ENCODE measurements around the gene LRRC4. TPM values are rescaled to one million over a fixed set of nuclear protein-coding genes. Genes with fewer than 3 reads are reported as not detected.

Gene LRRC4
- total RNA-seq, 4 donors from 2014 or later = 1.6 to 2.5 (median 2.1) TPM; not detected in 1

DNA sequence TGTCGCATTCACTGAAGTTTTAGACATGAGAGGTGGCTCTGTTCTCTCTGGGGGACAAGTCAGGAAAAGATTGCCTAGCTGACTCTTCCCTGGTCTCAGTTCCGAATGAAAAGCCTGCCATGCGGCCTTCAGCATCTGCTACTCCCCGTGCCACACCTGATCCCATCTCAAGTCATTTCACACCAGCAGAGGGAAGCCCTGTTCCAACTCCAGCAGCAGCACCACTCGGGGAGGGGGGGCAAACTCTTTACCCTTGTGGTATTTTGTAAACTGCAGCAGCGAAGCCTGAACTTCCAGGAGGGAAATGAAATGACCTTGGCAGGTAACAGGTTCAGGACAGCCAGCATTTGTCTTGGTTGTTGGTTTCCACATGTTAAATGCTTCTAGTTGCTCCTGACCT lies 13.8 kb downstream of the LRRC4 start:
- Histone ChIP-seq H3K9me3 (no peaks in the 10 kb centered on the region), H3K27ac (no peak overlapping the region), H3K27me3 (no peaks in the 10 kb centered on the region), H3K4me3 (no peak overlapping the region), H3K36me3 (peaks cover 0 to 6% (median 0%) of the 10 kb centered on the region in 3 donors), H3K4me1 (no peaks in the 10 kb centered on the region)
- DNase-seq = no peak
- TF ChIP-seq POLR2A (IDR thresholded peaks at IDR 0.05) = no peak
- TF ChIP-seq, protein P1, sequence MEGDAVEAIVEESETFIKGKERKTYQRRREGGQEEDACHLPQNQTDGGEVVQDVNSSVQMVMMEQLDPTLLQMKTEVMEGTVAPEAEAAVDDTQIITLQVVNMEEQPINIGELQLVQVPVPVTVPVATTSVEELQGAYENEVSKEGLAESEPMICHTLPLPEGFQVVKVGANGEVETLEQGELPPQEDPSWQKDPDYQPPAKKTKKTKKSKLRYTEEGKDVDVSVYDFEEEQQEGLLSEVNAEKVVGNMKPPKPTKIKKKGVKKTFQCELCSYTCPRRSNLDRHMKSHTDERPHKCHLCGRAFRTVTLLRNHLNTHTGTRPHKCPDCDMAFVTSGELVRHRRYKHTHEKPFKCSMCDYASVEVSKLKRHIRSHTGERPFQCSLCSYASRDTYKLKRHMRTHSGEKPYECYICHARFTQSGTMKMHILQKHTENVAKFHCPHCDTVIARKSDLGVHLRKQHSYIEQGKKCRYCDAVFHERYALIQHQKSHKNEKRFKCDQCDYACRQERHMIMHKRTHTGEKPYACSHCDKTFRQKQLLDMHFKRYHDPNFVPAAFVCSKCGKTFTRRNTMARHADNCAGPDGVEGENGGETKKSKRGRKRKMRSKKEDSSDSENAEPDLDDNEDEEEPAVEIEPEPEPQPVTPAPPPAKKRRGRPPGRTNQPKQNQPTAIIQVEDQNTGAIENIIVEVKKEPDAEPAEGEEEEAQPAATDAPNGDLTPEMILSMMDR (IDR thresholded peaks at IDR 0.05) = no peak

DNA sequence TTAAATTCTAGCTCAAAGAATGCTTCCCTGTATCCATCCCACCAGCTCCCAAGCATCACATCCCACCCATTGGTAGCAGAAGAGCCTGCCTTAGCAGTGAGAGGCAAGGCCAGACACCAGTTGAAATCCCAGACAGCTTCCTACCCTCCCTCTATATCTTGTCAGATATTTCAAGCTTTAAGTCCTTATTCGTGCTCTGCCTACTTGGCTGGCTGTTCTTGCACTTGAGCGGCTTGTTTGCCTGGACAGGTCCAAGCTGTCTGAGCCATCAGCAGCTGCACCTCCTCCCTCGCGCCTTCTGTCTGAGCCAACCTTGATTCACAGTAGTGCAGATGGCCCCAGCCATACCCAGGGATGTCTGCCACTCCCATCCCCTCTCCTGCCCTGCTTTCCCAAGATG lies 16.4 kb downstream of the LRRC4 start:
- DNase-seq = no peak
- no peak for TF ChIP-seq POLR2A (IDR thresholded peaks at IDR 0.05)
- TF ChIP-seq, protein P1 (IDR thresholded peaks at IDR 0.05) = no peak
- Histone ChIP-seq H3K27me3 (no peaks in the 10 kb centered on the region), H3K9me3 (no peaks in the 10 kb centered on the region), H3K4me3 (no peak overlapping the region), H3K4me1 (no peaks in the 10 kb centered on the region), H3K27ac (no peak overlapping the region), H3K36me3 (no peaks in the 10 kb centered on the region)

DNA sequence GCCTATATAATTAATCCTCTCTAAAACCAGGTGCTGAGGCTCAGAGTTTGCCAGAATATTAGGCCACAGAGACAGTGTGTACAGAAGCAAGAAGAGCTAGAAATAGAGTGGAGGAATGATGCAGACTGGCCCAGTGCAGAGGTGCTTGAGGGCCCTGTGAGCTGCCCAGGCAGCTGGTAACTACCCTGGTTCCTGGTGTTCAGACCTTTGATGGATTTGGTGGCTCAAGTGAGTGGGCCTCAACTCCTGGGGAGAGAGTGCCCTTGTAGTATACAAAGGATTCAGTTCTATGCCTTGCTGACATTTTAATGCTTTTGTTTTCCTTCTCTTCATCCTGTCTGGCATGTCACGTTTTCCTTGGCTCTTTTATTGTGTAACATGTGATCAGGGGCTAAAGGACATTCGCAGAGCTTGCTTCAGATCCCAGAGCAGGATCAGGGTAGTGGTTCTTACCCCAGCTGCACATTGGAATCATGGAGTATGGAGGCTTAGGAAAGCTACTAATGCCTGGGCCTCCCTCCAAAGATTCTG lies 20.0 kb downstream of the LRRC4 start:
- Histone ChIP-seq H3K9me3 (no peaks in the 10 kb centered on the region), H3K27ac (peak overlapping the region in 1 of 4 donors; percentile 27), H3K4me3 (no peak overlapping the region), H3K27me3 (no peaks in the 10 kb centered on the region), H3K4me1 (no peaks in the 10 kb centered on the region), H3K36me3 (no peaks in the 10 kb centered on the region)
- TF ChIP-seq, protein P1 (IDR thresholded peaks at IDR 0.05) = no peak
- TF ChIP-seq POLR2A (IDR thresholded peaks at IDR 0.05) = no peak
- no peak for DNase-seq

DNA sequence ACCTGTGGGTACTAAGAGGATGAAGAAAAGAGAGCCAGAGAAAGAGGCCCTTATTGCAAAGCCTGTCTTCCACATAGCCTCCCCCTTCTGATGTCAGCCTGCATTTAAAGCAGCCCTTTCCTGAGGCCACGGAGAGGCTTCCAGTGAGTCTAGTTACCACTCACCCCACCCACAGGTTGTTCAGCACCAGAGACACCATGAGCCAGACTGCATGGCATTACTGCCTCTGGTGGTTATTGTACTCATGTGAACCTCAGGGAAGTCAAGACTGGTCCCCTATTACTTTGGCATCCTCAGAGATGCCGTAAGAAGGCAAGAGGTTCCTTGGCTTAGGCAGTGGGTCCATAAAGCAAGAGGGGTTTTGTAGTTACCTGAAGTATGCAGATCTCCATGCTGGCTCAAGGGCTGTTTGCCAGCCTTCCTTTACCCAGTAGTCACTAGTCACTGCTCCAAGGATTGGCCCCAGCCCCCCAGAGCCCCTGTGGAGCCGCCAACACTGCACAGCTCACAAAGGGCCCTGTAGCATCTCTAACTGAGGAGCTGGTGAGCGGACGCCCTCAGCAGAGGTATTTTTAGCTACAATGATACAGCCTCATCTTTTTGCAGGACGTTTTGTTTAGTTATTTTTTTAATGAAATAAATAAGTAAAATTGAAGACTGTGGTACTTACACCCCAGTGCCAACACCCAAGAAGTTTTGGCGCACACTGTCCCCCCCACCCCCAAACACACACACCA lies 20.7 kb downstream of the LRRC4 start:
- H3K9me3 ChIP-seq = no peaks in the 10 kb centered on the region
- no peaks in the 10 kb centered on the region for H3K27me3 ChIP-seq
- no peaks in the 10 kb centered on the region for H3K36me3 ChIP-seq
- no peak for TF ChIP-seq POLR2A (IDR thresholded peaks at IDR 0.05)
- TF ChIP-seq, protein P1 (IDR thresholded peaks at IDR 0.05) = peak in 2 of 6 experiments; percentile 9 to 13
- DNase-seq = no peak
- no peaks in the 10 kb centered on the region for H3K4me1 ChIP-seq
- H3K27ac ChIP-seq = peak overlapping the region in 1 of 4 donors; percentile 27
- H3K4me3 ChIP-seq = no peak overlapping the region

DNA sequence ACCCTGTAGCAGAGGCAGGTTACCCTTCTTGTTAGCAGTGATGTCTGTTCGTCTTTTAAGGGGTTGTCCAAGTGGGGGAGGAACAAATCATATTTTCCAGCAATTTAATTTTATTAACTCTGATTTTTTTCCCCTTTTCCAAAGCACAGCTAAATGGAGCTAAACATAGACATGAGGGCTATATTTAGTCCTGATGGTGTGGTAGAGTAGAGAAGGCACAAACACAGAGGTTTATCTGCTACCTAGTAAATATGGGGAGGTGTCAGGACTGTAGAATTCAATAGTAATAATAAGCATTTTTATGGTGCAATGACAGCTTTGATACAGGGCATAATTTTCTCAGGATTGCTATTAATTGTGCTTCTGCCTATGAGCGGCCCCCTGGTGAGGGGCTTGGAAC lies 22.5 kb downstream of the LRRC4 start:
- no peak for DNase-seq
- Histone ChIP-seq H3K4me1 (peaks cover 0 to 13% (median 0%) of the 10 kb centered on the region in 4 donors), H3K4me3 (no peak overlapping the region), H3K36me3 (no peaks in the 10 kb centered on the region), H3K27ac (no peak overlapping the region), H3K27me3 (no peaks in the 10 kb centered on the region), H3K9me3 (no peaks in the 10 kb centered on the region)
- no peak for TF ChIP-seq POLR2A (IDR thresholded peaks at IDR 0.05)
- TF ChIP-seq, protein P1 (IDR thresholded peaks at IDR 0.05) = no peak
